HepG2 (cell line): Measurements from ENCODE around the gene ERV3-1. TPM values are rescaled to one million over a fixed set of nuclear protein-coding genes. Genes with fewer than 3 reads are reported as not detected.
A peak's percentile ranks its signal among the peaks of the same experiment; 100 is the strongest.

Source experiments
- ATAC-seq: fragments of 200-7000 bp; cut with Tn5 transposase; 3 replicates; pipeline ENCODE4 v1.9.1; 2020; ENCODE audit warnings: mild to moderate bottlenecking, moderate library complexity
- BruUV-seq: library from RNA; stranded (reverse); fragments of 400-500 nt; replicated peaks from 2 replicates; lab custom pipeline; 2021; lab: Mats Ljungman, UMichigan
- CTCF ChIA-PET: fragments of 300-600 bp; formaldehyde crosslinking; extraction: SDS; loops from one replicate; lab custom pipeline; 2021; ENCODE audit warnings: low total read pairs, inconsistent platforms, low intra/inter-chr PET ratio; lab: Yijun Ruan, JAX
- POLR2A ChIA-PET: fragments of 350-600 bp; sonication (Branson Sonifier 250); formaldehyde crosslinking; loops from one replicate; lab custom pipeline; 2020; ENCODE audit warnings: antibody characterized with exemption, inconsistent platforms; lab: Yijun Ruan, JAX
- DNase-seq: peaks from one replicate; pipeline ENCODE4 v3.0.0-alpha.2; 2015; ENCODE audit warnings: low spot score
- FAIRE-seq: peaks from 3 replicates; lab custom pipeline; 2011; peaks lifted over from hg19 to GRCh38; lab: Jason Lieb, UNC
- H2AFZ ChIP-seq: one replicate; pipeline ENCODE4 v1.6.1; 2011; ENCODE audit warnings: low read length, inconsistent platforms
- H3K27ac ChIP-seq: fragments of 300-600 bp; 3 replicates; pipeline ENCODE4 v1.8.0; 2011; ENCODE audit warnings: mixed run types, mild to moderate bottlenecking, mixed read lengths, low read length, inconsistent platforms; ENCODE audit not compliant: insufficient read depth; ENCODE audit errors: extremely low read length
- H3K27me3 ChIP-seq, 2 experiments: fragments of 200-600 bp in 1 of 2; 2 replicates in 1 of 2; 3 replicates in 1 of 2; pipeline versions ENCODE4 v1.6.0 to v1.8.0; 2011; ENCODE audit warnings: low read length in 2 of 2, mild to moderate bottlenecking in 2 of 2, moderate library complexity in 2 of 2, inconsistent platforms in 1 of 2; ENCODE audit not compliant: insufficient read depth in 2 of 2, control insufficient read depth in 1 of 2
- H3K36me3 ChIP-seq, 2 experiments: fragments of 200-600 bp in 1 of 2; replicated peaks in 1 of 2; 2 replicates in 1 of 2; 3 replicates in 1 of 2; pipeline versions ENCODE4 v1.5.1 to v1.8.0; 2011; ENCODE audit warnings: low read length in 2 of 2, inconsistent platforms in 1 of 2; ENCODE audit not compliant: insufficient read depth in 2 of 2, control insufficient read depth in 1 of 2
- H3K4me1 ChIP-seq: 2 replicates; pipeline ENCODE4 v1.5.1; 2012; ENCODE audit warnings: low read length, inconsistent platforms; ENCODE audit not compliant: insufficient read depth
- H3K4me2 ChIP-seq: 2 replicates; pipeline ENCODE4 v1.6.0; 2011; ENCODE audit warnings: low read depth, low read length, inconsistent platforms
- H3K4me3 ChIP-seq, 3 experiments: fragments of 200-600 bp in 1 of 3; sonication (generic), shearing (Covaris generic) in 1 of 3; replicated peaks in 1 of 3; 2 replicates each; pipeline ENCODE4 v1.5.1; 2011 to 2016; ENCODE audit warnings: low read length in 3 of 3, inconsistent platforms in 2 of 3, low read depth in 2 of 3, mild to moderate bottlenecking in 2 of 3, control low read depth in 1 of 3, mixed read lengths in 1 of 3; ENCODE audit not compliant: insufficient read depth in 1 of 3
- H3K79me2 ChIP-seq: one replicate; pipeline ENCODE4 v1.6.1; 2011; ENCODE audit warnings: low read length, inconsistent platforms; ENCODE audit not compliant: insufficient read depth
- H3K9ac ChIP-seq: 2 replicates; pipeline ENCODE4 v1.6.0; 2011; ENCODE audit warnings: mild to moderate bottlenecking, low read depth, low read length, inconsistent platforms; ENCODE audit not compliant: insufficient read depth
- H3K9me3 ChIP-seq: 2 replicates; pipeline ENCODE4 v1.5.1; 2012; ENCODE audit warnings: mild to moderate bottlenecking, low read length
- H4K20me1 ChIP-seq: 2 replicates; pipeline ENCODE4 v1.6.0; 2011; ENCODE audit warnings: inconsistent platforms, mild to moderate bottlenecking, low read length, moderate library complexity; ENCODE audit not compliant: insufficient read depth
- AHR ChIP-seq: IDR thresholded peaks from 2 replicates; pipeline ENCODE4 v1.6.1; 2018; ENCODE audit warnings: missing genetic modification reagents, missing compliant biosample characterization
- ATF6 ChIP-seq: sonication (generic); formaldehyde crosslinking; conservative IDR thresholded peaks from 2 replicates; pipeline ENCODE4 v1.4.0; 2020; ENCODE audit warnings: missing genetic modification reagents
- ATM ChIP-seq: fragments of 450-650 bp; IDR thresholded peaks from 2 replicates; pipeline ENCODE4 v1.7.1; 2017; ENCODE audit warnings: mild to moderate bottlenecking, borderline replicate concordance
- MED1 ChIP-seq: sonication (generic); formaldehyde crosslinking; IDR thresholded peaks from 2 replicates; pipeline ENCODE4 v1.4.0; 2020; ENCODE audit warnings: missing genetic modification reagents
- NFIB ChIP-seq: sonication (generic); formaldehyde crosslinking; IDR thresholded peaks from 2 replicates; pipeline ENCODE4 v1.9.0; 2021; ENCODE audit warnings: missing genetic modification reagents, mild to moderate bottlenecking, borderline replicate concordance
- POLR2A ChIP-seq, 2 experiments: IDR thresholded peaks; 2 replicates each; pipeline ENCODE4 v1.6.1; 2011; ENCODE audit warnings: low read depth in 2 of 2, low read length in 2 of 2, mild to moderate bottlenecking in 1 of 2, moderate library complexity in 1 of 2; ENCODE audit not compliant: insufficient read depth in 1 of 2
- RFX3 ChIP-seq: IDR thresholded peaks from 2 replicates; pipeline ENCODE4 v1.6.1; 2016; ENCODE audit warnings: missing biosample characterization, missing genetic modification reagents
- TFDP1 ChIP-seq: IDR thresholded peaks from 2 replicates; pipeline ENCODE4 v1.6.1; 2016; ENCODE audit warnings: missing compliant biosample characterization, missing genetic modification reagents, borderline replicate concordance
- THYN1 ChIP-seq: sonication (generic); formaldehyde crosslinking; IDR thresholded peaks from 2 replicates; pipeline ENCODE4 v1.8.1; 2023; ENCODE audit warnings: low read depth, mild to moderate bottlenecking, moderate library complexity, missing genetic modification reagents, borderline replicate concordance
- ZBTB14 ChIP-seq: sonication (generic); formaldehyde crosslinking; IDR thresholded peaks from 2 replicates; pipeline ENCODE4 v1.4.0; 2020; ENCODE audit warnings: missing genetic modification reagents
- ZMAT5 ChIP-seq: sonication (generic); formaldehyde crosslinking; IDR thresholded peaks from 2 replicates; pipeline ENCODE4 v1.5.0; 2020; ENCODE audit warnings: mild to moderate bottlenecking, low read depth, missing genetic modification reagents, borderline replicate concordance
- ZNF18 ChIP-seq: sonication (generic); formaldehyde crosslinking; IDR thresholded peaks from 2 replicates; pipeline ENCODE4 v1.8.0; 2022; ENCODE audit warnings: mild to moderate bottlenecking, missing genetic modification reagents; ENCODE audit not compliant: insufficient replicate concordance
- ZNF281 ChIP-seq: sonication (generic); formaldehyde crosslinking; IDR thresholded peaks from 2 replicates; pipeline ENCODE4 v1.4.0; 2020; ENCODE audit warnings: missing genetic modification reagents, borderline replicate concordance
- ZNF816 ChIP-seq: sonication (generic); formaldehyde crosslinking; IDR thresholded peaks from 2 replicates; pipeline ENCODE4 v1.8.0; 2022; ENCODE audit warnings: missing genetic modification reagents, mild to moderate bottlenecking, borderline replicate concordance
- ZNF879 ChIP-seq: sonication (generic); formaldehyde crosslinking; IDR thresholded peaks from 2 replicates; pipeline ENCODE4 v1.8.1; 2023; ENCODE audit warnings: missing genetic modification reagents
- WGBS: methylation state at CpG from one replicate; pipeline ENCODE4 v1.1.6; 2017; ENCODE audit warnings: low lambda C conversion rate; 5-methylcytosine and 5-hydroxymethylcytosine counted together
- in situ Hi-C: cut with HindIII; loops from 2 replicates; pipeline ENCODE4 v1.10.0; 2017; ENCODE audit warnings: low pct_unique_long_range_greater_than_20kb; ENCODE audit not compliant: extremely low pct_ligation_motif_present
- intact Hi-C: fragments of 100-400 bp; cut with micrococcal nuclease; formaldehyde crosslinking; loops from one replicate; pipeline ENCODE4 v1.10.0; 2022; ENCODE audit not compliant: unreplicated experiment
- polyA plus RNA-seq, 8 experiments: library from polyadenylated mRNA; depleted of rRNA in 3 of 8; stranded (reverse) in 7 of 8; unstranded in 1 of 8; fragments of >200 nt; fragmentation: Illumina TruSeq in 4 of 8; extraction: Trizol in 4 of 8; gene quantifications; 2 replicates each; pipeline versions ENCODE4 v1.2.1 to v1.2.3, GENCODE V29; 2011 to 2016; ENCODE audit warnings: low read depth in 4 of 8, missing spikeins in 1 of 8, mixed read lengths in 1 of 8; ENCODE audit not compliant: insufficient read depth in 1 of 8
- total RNA-seq, 5 experiments: library from RNA; depleted of rRNA; stranded (reverse); fragments of >200 nt; fragmentation: Illumina TruSeq; extraction: Trizol; gene quantifications; 2 replicates each; pipeline ENCODE4 v1.2.3, GENCODE V29; 2016; ENCODE audit warnings: low read depth in 1 of 5

ERV3-1 gene
- total and polyA plus RNA-seq, 2 of the 13 experiments (the other 11 are each of a cell fraction or from before 2014, with no cell fraction given) = 20.4 to 86.3 TPM

GRCh38 chr7:65004575-65004974 is 1.9 kb downstream of the ERV3-1 start:
- in situ Hi-C loops = no loop called here
- TF ChIP-seq ATF6 (no peak), ZNF816 (CRISPR knock-in tag) (0 out of 2 replicates have a peak, but pooled peaks have one; percentile 48), THYN1 (CRISPR knock-in tag) (no peak), ZNF281 (CRISPR knock-in tag) (peak; percentile 39; the same call in 1 of the 2 replicates), ZNF879 (CRISPR knock-in tag) (no peak), NFIB (CRISPR knock-in tag) (no peak), MED1 (CRISPR knock-in tag) (0 out of 2 replicates have a peak, but pooled peaks have one; percentile 25), ZBTB14 (CRISPR knock-in tag) (no peak), ATM (no peak), ZMAT5 (CRISPR knock-in tag) (no peak), POLR2A (IDR thresholded peaks at IDR 0.05; ENCODE audit: insufficient read depth in 1 of 2, low read depth in 2 of 2, low read length in 2 of 2) (peak in 1 of 2 experiments; percentile 38; a peak in 2 of 4 replicates), TFDP1 (no peak), AHR (no peak), RFX3 (no peak), ZNF18 (no peak)

More at GRCh38 chr7:65004575-65004974, 1.9 kb downstream of the ERV3-1 start:
- H4K20me1 ChIP-seq = peaks cover 5% of the 10 kb centered on the region; the same call in 1 of the 2 replicates
- no peaks in the 10 kb centered on the region for H3K9me3 ChIP-seq
- ChIA-PET POLR2A (interaction anchor here (0.8 to 5.2 kb wide), 3 partner anchors 8 to 45 kb away, joined by 3 to 68 read pairs (median 4); no protein-coding TSS in a partner anchor), CTCF (no interaction called here)
- intact Hi-C loops = loop anchor here (5.0 kb wide), 1 partner anchor 33 kb away; no protein-coding TSS in a partner anchor
- WGBS = 13% methylated on average over 1 of the region's 1 CpG
- DNase-seq (no peak), ATAC-seq (no peak), FAIRE-seq (no peak)
- H3K36me3 ChIP-seq = peaks cover 0 to 11% of the 10 kb centered on the region in 2 experiments; a peak in 3 of 5 replicates
- H3K79me2 ChIP-seq = peaks cover 60% of the 10 kb centered on the region
- no peaks in the 10 kb centered on the region; a peak in 3 of 5 replicates for H3K27me3 ChIP-seq
- H3K4me1 ChIP-seq = peaks cover 66% of the 10 kb centered on the region
- H2AFZ ChIP-seq = no peak overlapping the region
- H3K9ac ChIP-seq = peak overlapping the region; percentile 94
- H3K27ac ChIP-seq = peak overlapping the region; percentile 90
- peak overlapping the region; percentile 93 to 97 (median 93) for H3K4me3 ChIP-seq
- peak overlapping the region; percentile 84 for H3K4me2 ChIP-seq
- BruUV-seq = no TSS peak
